Thyroid gland (tissue), 4 donors: Measurements from ENCODE around the gene RILPL2.
"Not testable (repeated sequence)": the region's sequence is repeated elsewhere in the genome, so short reads cannot be mapped to it uniquely, and the experiment has no call there.

Experiments used
- POLR2A ChIP-seq, 2 donors: fragments of 450-650 bp; IDR thresholded peaks; one replicate each; pipeline ENCODE4 v1.6.1; 2017; ENCODE audit warnings: antibody characterized with exemption in 2 of 2, mild to moderate bottlenecking in 2 of 2, moderate library complexity in 1 of 2
- TF ChIP-seq, protein P1 (sequence below), 6 experiments: fragments of 200-600 bp in 3 of 6; fragments of 450-650 bp in 3 of 6; sonication (generic) in 3 of 6; IDR thresholded peaks; one replicate each; pipeline ENCODE4 v1.5.1; 2016 to 2019; ENCODE audit warnings: antibody characterized with exemption in 6 of 6, mild to moderate bottlenecking in 2 of 6, inconsistent platforms in 1 of 6, moderate library complexity in 1 of 6

DNA sequence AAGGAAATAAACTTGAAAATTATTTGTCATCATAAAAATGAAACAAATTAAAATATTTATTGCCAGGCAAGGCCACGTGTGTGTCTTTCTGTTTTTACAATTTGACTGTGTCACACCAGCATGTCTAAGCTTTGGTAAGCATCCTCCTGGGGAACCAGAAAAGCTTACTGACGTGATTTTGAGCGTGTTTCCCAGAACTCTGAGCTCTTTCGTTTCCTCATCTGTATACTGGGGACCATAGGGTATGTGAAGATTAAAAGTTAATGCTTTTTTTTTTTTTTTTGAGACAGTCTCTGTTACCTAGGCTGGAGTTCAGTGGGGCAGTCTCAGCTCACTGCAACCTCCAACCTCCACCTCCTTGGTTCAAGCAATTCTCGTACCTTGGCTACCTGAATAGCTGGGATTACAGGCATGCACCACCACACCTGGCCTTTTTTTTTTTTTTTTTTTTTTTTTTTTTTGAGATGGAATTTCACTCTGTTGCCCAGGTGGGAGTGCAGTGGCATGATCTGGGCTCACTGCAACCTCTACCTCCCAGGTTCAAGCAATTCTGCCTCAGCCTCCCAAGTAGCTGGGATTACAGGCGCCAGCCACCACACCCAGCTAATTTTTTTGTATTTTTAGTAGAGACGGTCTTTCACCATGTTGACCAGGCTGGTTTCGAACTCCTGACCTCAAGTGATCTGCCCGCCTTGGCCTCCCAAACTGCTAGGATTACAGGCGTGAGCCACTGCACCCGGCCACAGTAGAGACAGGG is 27.0 kb downstream of the RILPL2 start:
- TF ChIP-seq POLR2A (IDR thresholded peaks at IDR 0.05) = not testable (repeated sequence)
- TF ChIP-seq, protein P1, sequence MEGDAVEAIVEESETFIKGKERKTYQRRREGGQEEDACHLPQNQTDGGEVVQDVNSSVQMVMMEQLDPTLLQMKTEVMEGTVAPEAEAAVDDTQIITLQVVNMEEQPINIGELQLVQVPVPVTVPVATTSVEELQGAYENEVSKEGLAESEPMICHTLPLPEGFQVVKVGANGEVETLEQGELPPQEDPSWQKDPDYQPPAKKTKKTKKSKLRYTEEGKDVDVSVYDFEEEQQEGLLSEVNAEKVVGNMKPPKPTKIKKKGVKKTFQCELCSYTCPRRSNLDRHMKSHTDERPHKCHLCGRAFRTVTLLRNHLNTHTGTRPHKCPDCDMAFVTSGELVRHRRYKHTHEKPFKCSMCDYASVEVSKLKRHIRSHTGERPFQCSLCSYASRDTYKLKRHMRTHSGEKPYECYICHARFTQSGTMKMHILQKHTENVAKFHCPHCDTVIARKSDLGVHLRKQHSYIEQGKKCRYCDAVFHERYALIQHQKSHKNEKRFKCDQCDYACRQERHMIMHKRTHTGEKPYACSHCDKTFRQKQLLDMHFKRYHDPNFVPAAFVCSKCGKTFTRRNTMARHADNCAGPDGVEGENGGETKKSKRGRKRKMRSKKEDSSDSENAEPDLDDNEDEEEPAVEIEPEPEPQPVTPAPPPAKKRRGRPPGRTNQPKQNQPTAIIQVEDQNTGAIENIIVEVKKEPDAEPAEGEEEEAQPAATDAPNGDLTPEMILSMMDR (IDR thresholded peaks at IDR 0.05) = not testable (repeated sequence)
